Hypothalamus (tissue), 51 donors: ENCODE results near the gene KCTD20.
"Not testable (repeated sequence)": the region's sequence is repeated elsewhere in the genome, so short reads cannot be mapped to it uniquely, and the experiment has no call there.

Source experiments
- DNase-seq, 51 donors: peaks; one replicate each; lab custom pipeline; 2025; lab: John Stamatoyannopoulos, UW

Gene KCTD20

DNA sequence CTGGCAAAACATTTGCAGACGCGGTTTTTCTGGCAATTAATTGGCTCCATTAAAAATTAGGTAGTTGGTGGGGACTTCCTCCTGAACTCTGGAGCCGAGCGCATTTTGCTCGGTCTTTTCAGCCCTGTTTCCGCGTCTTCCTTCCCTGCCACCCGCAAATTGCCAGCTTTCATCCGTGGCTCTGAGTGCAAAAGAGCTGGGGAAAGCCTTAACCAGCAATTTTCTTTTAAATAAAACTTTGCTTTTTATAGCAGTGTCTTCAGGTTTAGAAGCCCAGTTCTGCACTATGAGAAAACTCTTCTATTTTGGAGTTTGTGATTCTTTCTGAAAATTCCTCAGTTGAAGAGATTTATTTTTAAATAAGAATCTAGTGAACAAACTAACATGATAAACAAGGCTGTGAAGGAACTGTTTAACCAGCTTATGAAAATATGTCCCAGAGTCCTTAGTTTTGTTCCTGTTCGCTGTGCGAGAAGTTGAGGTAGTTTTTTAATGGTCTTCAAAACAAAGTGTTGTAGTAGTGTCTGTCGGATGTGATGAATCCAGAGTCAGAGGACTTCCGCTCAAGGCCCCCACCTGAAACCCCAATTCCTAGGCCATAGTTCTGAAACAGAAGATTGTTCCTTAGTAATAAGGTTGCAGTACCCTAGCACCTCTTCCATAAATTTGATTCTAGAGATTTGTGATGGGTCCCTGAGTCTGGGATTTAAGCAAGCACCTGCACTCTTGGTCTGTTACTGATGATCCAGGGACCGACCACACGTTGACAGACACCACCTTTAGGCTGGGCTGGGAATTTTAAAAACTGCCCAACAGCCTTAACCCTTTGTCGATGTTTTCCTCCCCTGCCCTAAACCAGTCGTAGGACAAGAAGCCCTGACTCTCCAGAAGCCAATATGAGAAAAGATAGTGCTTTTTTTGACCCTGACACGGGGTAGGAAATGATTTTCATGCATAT, 950 bp downstream of the KCTD20 start:
- DNase-seq, result peak in 5 of 51 donors; percentile 8 to 62 (median 33)

DNA sequence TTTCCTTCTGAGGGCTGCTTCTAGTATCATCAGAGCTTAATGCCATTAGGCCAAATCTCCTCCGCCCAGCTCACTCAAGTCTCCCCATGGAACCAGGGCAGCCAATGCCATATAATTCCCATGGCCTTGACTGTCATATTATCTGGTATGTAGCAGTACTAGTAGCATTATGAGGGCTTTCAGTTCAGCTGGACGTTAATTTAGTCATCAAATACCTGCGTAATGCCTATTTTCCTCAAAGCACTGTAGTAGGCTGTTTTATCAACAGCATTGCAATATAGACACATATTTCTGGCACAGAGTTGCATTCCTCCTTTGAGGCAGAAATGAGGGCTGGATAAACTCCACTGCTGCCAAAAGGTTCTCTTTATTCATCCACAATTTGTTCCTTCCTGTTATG, 1.7 kb downstream of the KCTD20 start:
- DNase-seq, result no peak

DNA sequence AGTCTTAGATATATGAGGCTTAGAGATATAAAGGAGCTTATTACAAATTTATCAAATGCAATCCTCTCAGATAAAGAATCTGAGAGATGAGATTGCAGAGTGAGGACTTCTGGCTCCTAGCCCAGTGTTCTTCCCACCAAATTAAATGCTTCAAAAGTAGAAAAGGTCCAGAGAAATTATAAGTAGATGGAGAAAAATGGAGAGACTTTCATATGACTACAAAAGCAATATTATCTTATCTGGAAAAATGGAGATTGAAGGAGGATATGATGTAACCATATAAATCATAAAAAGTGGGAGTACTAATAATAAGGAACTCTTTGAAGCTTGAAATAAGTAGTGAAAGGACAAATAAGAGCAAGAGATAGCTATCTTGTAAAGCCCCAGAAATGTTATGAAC, 2.8 kb downstream of the KCTD20 start:
- no peak for DNase-seq

DNA sequence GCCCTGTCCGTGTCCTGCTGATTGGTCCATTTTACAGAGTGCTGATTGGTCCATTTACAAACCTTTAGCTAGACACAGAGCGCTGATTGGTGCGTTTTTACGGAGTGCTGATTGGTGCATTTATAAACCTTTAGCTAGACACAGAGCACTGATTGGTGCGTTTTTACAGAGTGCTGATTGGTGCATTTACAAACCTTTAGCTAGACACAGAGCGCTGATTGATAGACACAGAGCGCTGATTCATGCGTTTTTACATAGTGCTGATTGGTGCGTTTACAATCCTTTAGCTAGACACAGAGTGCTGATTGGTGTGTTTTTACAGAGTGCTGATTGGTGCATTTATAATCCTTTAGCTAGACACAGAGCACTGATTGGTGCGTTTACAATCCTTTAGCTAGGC, 6.4 kb downstream of the KCTD20 start:
- not testable (repeated sequence) for DNase-seq

DNA sequence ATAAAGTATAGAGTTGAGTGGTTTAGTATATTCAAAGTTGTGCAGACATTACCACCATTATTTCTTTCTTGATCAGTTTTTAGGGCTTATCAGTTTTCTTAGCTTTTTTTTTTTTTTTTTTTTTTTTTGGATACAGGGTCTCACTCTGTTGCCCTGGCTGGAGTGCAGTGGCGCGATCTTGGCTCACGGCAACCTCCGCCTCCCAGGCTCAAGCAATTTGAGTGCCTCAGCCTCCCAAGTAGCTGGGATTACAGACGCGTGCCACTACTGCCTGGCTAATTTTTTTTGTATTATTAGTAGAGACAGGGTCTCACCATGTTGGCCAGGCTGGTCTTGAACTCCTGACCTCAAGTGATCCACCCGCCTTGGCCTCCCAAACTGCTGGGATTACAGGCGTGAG, 10.1 kb downstream of the KCTD20 start:
- not testable (repeated sequence) for DNase-seq

DNA sequence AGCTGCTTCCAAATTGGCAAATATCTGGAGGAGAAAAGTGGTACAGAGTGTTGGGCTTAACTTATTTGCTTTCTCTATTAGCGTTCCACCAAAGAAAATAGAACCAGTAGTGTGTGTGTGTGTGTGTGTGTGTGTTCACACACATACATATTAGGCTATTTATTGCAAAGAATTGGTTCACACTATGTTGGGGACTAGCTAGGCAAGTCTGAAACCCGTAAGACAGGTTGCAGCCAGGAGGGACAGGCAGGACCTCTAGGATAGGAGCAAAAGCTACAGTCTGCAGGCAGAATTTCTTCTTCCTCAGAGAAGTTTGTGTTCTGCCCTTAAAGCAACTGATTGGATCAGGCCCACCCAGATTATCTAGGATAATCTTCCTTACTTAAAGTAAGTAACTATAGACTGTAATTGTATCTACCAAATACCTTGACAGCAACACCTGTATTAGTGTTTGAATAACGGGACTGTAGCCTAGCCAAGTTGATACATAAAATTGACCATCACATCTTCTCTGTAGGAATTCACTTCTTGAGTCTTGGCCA, 12.8 kb downstream of the KCTD20 start:
- DNase-seq, result no peak

DNA sequence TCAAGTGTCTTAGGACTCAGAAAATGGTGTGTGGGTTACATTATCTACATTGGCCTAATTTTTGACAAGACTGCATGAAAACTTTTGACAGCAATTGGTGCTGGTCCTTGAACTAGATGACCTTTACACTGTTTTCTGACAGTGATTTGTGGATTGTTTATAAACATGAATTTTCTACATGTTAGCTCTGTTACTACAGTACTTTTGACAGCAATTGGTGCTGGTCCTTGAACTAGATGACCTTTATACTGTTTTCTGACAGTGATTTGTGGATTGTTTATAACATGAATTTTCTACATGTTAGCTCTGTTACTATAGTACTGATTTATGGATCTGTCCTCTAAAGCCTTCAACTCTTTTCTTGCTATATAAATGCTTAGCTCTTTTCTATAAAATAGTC, 16.7 kb downstream of the KCTD20 start:
- no peak for DNase-seq

DNA sequence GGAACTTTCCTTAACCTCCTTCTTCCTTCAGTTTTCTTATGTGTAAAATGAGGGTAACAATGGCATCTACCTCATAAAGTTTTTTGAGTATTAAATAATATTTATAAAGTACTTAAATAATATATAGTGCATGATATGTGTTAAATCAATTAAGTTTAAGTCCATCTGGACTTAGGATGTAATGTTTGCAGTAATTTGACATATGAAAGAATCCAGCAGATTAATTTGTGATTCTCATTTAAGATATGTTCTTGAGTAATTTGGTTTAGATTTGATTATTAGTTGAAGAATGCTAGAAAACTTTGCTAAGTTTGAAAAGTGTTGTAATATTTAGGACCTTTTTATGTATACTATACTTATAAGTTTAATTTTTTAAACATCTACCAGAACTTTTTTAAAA, 18.1 kb downstream of the KCTD20 start:
- no peak for DNase-seq

DNA sequence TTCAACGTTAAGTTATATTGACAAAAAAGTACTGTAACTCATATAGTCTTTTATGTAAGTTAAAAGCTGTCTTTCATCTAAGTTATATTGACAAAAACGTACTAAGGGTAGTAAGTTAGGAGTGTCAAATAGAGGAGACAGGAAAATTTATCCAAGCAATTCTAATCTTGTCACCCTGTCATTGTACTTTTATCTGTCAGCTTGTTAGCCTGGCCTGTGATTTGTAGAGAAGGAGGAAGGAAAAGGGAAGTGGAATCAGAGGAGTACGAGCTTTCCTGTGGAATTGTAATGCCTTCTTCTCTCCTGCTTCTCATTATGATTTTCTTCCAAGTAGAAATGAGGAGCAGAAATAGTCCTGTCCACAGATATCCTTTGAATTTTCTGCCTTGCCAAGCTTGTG, 18.8 kb downstream of the KCTD20 start:
- no peak for DNase-seq

DNA sequence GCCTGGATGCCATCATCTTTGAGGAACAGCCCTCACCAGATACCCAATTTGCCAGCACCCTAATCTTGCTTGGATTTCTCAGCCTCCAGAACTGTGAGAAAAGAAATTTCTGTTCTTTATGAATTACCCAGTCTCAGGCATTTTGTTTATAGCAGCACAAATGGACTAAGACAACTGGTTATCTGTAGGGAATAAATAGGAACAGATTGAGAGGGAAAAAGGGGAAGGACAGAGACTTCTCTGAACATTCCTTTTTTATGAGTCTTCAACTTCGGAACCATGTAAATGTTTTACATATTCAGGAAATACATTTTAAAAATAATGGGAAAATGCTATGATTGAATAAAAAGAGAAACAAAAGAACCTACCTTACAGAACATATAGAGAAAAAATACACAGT, 20.9 kb downstream of the KCTD20 start:
- no peak for DNase-seq

DNA sequence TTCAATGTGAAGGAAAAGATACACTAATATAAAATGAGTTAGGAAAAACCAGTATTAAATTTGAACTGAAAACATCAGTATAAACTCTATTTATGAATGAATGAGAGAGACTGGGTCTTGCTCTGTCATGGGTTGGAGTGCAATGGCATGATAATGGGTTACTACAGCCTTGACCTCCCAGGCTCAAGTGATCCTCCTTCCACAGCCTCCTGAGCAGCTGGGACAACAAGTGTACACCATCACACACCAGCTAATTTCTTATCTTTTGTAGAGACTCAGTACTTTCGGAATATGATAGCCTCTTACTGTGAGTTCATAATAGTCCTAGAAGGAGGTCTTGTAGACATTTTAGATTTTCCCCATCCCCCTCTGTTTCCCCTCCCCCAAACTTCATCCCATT, 21.4 kb downstream of the KCTD20 start:
- DNase-seq, result no peak

DNA sequence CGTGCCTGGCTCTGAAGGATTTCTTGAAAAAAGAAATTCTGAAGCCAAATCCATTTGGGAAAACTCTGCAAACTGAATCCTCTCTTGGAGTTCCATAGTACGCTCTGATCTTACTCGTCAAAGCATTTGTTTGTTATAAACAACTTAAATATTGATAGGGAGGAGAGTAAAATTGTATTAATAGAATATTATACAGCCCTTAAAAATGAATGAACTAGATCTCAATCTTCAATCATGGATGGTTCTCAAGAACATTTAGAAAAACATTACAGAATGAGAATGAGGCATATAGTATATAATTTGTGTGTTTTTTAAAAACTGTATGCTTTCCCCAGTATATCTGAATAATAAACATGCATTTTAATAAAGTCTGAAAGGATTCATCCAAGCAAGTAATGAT, 24.8 kb downstream of the KCTD20 start:
- DNase-seq, result no peak

DNA sequence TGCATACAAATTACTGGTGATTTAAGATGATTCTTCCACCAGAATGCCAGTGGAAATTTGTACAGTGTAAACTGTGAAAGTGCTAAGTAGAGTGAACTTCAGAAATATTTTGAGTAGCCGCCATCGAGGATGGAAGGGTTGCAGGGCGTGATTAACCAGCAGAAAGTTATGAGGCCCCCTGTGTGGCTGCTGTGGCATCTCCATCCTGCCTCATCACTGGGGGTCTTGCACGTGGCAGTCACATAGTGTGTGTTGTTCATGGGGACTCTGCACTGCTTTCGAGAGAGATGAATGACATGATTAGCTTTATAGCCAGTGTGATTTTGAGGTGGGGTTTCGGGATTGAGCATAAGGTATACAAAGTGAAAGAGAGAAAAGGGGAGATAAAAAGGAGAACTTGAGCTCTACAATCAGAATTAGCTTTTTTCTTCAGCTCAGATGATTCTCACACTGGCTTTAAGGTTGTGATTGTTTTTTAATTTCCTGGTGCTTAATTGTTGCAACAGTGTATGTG, 26.4 kb downstream of the KCTD20 start:
- DNase-seq, result no peak

DNA sequence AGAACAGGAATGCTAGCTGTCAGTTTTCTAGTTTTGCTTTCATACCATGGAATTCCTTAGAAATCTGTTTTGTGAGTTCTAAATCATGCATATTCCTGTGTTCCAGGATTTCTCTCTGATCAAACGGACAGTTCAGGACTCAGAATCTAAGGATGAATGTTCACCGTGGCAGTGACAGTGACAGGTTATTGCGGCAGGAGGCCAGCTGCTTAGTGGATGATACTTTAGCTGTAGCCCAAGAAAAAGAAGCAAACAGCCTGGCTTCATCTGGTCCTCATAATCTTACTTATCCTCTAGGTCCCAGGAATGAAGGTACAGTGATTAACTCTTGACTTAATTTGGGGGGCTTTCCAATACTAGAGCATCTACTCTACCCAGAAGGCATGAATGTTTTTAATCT, 27.1 kb downstream of the KCTD20 start:
- no peak for DNase-seq

DNA sequence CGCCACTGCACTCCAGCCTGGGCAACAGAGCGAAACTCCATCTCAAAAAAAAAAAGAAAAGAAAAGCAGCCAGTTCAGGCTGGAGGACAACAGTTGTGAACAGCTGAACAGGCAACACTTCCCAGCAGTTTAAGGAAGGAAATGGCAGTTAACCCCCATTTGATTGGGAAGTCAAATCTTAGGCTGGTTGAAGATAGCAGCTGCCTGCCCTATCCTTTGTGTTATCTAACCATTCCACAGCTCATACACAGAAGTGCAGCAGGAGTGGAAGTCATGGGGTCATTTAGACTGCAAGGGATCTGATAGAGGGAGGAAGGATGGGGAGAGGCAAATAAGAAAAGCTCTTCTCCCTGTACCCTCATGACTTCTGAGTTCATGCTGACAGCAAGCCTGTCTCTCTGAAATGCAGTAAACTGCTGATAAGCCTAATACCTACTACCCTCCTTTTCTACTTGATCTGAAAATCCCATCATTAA, 35.3 kb downstream of the KCTD20 start:
- DNase-seq, result no peak

DNA sequence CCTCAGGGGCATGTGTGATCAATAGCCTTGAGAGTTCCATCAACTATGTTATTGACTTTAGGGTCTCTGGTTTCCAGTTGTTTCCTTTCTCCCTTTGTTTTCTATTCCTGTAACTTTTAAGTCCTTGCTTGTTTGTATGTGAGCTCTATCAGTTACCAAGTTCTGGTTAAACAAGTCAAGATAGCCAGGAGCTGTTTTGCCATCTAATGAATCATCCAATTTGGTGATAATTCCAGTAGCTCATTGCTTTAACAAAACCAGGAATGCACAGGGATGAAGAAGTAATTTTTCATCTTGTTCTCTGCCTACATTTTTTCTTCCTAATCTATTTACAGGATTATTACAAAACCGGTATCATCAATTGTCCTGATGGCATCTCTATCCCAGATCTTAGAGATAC, 36.5 kb downstream of the KCTD20 start:
- DNase-seq, result no peak

DNA sequence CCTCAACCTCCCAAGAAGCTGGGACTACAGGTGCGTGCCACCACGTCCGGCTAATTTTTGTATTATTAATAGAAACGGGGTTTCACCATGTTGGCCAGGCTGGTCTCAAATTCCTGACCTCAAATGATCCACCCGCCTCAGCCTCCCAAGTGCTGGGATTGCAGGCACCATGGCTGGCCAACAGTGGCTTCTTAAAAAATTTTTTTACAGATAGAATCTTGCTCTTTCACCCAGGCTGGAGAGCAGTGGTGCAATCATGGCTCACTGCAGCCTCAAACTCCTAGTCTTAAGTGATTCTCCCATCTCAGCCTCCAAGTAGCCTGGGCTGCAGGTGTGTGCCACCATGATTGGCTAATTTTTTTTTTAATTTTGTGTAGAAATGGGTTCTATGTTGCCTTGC, 40.5 kb downstream of the KCTD20 start:
- DNase-seq, result not testable (repeated sequence)

DNA sequence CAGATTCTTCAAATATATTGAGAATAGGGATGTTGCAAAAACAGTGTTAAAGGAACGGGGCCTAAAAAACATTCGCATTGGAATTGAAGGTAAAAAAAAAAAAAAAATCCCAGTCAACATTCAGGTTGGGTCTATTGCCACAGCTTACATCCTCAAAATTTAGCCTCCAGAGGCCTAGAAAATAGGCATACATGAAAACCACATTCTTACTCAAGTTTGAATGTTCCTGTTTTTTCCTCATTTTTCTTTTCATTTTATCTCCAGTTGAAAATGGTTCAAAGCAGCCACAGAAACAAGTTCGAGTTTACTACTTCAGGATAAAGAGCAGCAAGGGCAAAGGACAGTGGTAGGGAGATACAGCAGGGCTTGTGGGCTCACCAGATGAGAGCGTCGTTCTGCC, 41.9 kb downstream of the KCTD20 start:
- no peak for DNase-seq

DNA sequence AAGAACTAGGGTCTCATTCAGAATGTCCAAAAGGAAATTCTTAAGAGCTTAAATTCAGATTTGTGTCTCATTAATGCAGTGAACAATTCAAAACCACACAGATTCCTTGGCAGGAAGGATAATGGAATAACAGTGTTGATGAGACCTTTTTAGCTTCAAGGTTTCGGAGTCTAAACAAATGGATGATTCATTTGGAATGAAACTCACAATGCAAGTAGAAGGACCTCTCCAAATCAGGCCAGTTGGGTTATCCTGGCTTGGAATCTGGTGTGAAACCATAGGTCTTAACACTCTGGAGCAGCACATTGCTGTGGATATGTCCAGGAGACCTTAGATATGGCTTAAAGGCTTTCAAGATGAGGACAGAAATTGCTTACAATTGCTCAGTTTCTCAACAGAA, 44.9 kb downstream of the KCTD20 start:
- no peak for DNase-seq

DNA sequence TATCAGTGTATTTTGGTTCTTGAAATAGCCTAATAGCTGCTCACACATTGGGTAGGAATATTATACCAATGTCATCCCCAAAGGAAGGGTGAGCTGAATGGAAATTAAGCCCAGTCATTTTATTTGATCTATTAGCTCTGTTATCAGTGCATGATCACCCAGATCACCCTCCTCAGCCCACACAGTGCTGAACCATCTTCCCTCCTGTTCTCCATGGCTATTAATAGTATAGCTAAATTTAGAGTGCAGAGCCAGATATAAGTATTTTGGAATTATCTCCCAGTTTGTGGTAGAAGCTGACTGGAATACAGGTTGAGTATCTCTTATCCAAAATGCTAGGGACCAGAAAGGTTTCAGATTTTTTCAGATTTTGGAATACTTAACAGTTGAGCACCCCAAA, 45.4 kb downstream of the KCTD20 start:
- DNase-seq, result no peak

DNA sequence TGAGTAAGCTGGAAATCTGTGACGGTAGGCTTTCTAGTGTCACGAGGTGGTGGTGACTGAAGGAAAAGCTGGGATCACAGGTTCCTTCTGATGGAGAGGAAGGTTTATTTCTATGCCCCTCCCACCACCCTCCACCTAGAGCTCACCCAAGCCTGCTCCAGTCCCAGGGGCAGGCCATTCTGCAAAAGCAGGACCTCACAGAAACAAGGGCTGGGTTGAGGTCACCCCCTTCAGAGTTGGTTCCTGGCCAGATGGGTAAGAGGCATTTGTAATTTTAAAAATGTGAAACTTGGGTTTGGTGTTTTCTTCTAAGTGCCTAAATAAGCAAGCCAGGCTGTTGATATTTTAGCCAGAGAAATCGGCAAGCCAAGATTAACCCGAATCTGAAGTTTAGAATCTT, 46.6 kb downstream of the KCTD20 start:
- DNase-seq, result no peak

DNA sequence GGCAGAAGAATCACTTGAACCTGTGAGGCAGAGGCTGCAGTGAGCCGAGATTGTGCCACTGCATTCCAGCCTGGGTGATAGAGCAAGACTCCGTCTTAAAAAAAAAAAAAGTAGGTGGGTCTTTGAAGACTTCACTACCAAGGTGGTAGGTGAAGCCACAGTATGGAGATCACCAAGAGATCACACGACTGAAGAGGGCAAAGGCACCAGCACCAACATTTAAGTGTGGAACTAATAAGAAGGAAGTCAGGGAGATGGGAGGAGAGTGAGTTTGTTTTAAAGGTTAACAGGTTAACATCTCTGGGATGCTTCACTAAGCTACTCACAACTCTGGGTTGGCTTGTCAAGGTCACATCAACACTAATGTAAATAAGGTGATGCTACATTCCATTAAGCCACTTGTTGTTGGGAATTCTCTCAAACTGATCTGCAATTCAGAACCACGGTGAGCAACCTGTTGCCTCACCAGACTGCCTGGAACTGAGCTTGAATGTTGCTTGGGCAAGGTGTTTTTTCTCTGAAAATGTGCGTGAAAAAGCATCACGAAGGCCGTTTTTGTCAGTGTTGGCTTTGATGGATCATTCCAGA, 48.7 kb downstream of the KCTD20 start:
- DNase-seq, result no peak
